Ishikawa (cell line): ENCODE data around the gene LY6G5B.
A peak's percentile ranks its signal among the peaks of the same experiment; 100 is the strongest.

Experiments used
- CEBPB ChIP-seq: IDR thresholded peaks from 2 replicates; pipeline ENCODE4 v1.6.1; 2012
- CREB1 ChIP-seq: IDR thresholded peaks from 2 replicates; pipeline ENCODE4 v1.6.1; 2012; ENCODE audit warnings: low read depth
- EGR1 ChIP-seq: IDR thresholded peaks from 2 replicates; pipeline ENCODE4 v1.6.1; 2012
- EP300 ChIP-seq: IDR thresholded peaks from 2 replicates; pipeline ENCODE4 v1.6.1; 2012; ENCODE audit warnings: borderline replicate concordance
- FOXM1 ChIP-seq: IDR thresholded peaks from 2 replicates; pipeline ENCODE4 v1.6.1; 2012; ENCODE audit warnings: low read depth, borderline replicate concordance
- NFIC ChIP-seq: IDR thresholded peaks from 2 replicates; pipeline ENCODE4 v1.6.1; 2012
- RAD21 ChIP-seq: IDR thresholded peaks from 2 replicates; pipeline ENCODE4 v1.6.1; 2012; ENCODE audit warnings: low read depth
- REST ChIP-seq: IDR thresholded peaks from 2 replicates; pipeline ENCODE4 v1.6.1; 2012; ENCODE audit warnings: low read depth, mild to moderate bottlenecking
- TAF1 ChIP-seq: IDR thresholded peaks from 2 replicates; pipeline ENCODE4 v1.6.1; 2012; ENCODE audit warnings: low read depth, mild to moderate bottlenecking
- TCF12 ChIP-seq: IDR thresholded peaks from 2 replicates; pipeline ENCODE4 v1.6.1; 2012; ENCODE audit warnings: low read depth
- TEAD4 ChIP-seq: IDR thresholded peaks from 2 replicates; pipeline ENCODE4 v1.6.1; 2012
- YY1 ChIP-seq: IDR thresholded peaks from 2 replicates; pipeline ENCODE4 v1.6.1; 2012; ENCODE audit warnings: low read depth
- ZBTB7A ChIP-seq: IDR thresholded peaks from 2 replicates; pipeline ENCODE4 v1.6.1; 2012; ENCODE audit warnings: low read depth
- TF ChIP-seq, protein P1 (sequence below): IDR thresholded peaks from 2 replicates; pipeline ENCODE4 v1.6.1; 2012
- TF ChIP-seq, protein P2 (sequence below): IDR thresholded peaks from 2 replicates; pipeline ENCODE4 v1.6.1; 2012

LY6G5B gene

GRCh38 chr6:31657406-31658157, 12.2 kb upstream of the LY6G5B start:
- TF ChIP-seq, protein P1, sequence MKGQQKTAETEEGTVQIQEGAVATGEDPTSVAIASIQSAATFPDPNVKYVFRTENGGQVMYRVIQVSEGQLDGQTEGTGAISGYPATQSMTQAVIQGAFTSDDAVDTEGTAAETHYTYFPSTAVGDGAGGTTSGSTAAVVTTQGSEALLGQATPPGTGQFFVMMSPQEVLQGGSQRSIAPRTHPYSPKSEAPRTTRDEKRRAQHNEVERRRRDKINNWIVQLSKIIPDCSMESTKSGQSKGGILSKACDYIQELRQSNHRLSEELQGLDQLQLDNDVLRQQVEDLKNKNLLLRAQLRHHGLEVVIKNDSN: no peak
- TF ChIP-seq TCF12: no peak

DNA sequence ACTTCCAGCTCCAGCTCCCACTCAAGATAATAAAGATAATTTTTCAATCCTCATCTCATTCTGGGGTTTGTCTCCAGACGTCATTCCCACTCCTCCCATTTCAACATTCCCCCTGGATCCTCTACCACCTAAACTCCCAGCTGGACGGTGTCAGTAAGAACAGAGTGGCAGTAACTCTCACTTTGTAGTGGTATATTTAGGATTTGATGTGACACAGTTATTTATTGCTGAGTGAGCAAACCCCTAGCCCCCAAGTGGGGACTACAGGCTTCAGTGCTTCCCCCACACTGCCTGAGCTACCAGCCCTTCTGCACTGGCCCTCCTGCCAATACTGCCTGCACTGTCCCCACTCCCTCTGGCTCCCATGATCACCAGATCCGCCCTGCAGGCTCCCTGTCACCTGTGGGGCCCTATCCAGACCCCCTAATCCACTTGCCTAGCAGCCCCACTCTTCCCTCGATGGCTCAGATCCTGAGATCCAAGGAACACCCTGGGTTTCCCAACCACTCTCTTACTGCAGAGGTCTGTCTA, 11.6 kb upstream of the LY6G5B start:
- TF ChIP-seq CEBPB (no peak), EGR1 (no peak), ZBTB7A (no peak), REST (no peak), RAD21 (no peak), TAF1 (no peak), TEAD4 (no peak), TCF12 (no peak), FOXM1 (no peak), YY1 (no peak), CREB1 (no peak)
- TF ChIP-seq, protein P2, sequence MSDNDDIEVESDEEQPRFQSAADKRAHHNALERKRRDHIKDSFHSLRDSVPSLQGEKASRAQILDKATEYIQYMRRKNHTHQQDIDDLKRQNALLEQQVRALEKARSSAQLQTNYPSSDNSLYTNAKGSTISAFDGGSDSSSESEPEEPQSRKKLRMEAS: no peak
- TF ChIP-seq, protein P1: no peak

DNA sequence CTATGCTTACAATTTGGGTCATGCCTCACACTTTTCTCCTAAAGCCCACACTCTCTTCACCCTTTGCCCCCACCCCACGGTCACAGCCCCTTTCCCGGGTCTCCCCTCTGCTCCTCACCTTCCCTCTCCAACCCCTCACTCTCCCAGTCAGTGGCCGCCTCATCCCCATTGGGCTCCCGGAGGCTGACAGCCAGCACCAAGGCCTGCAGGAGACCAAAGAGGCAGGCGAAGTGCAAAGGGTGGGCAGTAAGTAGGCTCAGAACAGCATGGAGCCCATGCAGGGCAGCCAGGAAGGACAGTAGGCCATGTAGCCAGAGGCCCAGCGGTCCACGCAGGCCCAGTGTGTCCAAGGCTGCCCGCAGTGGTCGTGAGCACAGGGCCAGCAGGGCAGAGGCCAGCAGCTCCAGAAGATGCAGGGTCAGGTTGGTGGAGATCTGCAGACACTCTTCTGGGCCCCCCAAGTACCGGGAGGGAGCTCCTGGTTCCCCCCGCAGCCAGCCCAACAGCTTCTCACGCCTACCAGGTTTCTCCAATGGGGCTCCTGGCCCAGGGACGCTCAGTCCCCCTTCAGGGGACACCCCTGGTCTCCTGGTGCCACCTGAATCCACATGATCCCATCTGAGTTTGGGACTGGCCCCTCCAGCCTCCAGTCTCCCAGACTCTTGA, 10.7 kb upstream of the LY6G5B start:
- TF ChIP-seq YY1 (no peak), REST (no peak), RAD21 (no peak), FOXM1 (no peak), CREB1 (no peak), TEAD4 (no peak), NFIC (no peak), TCF12 (no peak), EP300 (no peak), EGR1 (no peak), CEBPB (no peak), TAF1 (no peak)
- TF ChIP-seq, protein P2: no peak
- TF ChIP-seq, protein P1: no peak

DNA sequence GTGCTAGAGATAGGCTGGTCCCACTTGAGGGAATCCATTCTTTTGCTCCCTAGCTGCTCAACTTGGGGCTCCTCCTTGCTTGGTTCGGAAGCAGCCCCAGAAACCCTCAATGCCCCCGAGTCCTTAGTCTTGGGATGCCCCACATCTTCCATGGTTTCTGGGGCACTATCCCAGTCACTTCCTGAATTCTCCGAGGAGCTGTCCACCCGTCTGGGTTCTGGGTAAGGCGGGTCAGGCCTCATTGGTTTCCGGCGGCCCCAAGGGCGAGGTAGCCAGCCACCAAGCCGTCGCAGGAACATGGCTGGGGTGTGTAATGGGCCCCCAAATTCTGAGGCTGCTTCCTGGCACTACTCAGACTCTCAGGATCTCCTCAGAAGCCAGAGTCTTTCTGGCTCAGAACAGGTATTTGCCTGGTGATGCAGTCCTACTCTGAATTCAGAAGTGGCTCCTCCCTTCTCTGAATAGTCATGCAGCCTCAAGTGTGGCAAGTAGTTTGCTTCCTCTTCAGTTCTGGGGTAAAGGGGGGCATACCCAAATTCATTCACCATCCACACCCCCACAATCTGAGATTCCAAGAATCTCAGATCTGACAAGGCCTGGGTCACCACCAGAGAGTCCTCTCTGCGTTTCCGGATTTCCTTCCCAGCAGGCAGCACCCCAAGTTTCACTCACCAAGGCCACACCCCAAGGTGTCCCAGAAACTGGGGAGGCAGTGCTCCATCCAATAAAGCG, 10.0 kb upstream of the LY6G5B start:
- TF ChIP-seq EGR1: no peak
- no peak for TF ChIP-seq TAF1
- peak; percentile 72 for TF ChIP-seq REST
